Measurements from ENCODE around the gene ABTB2. TPM values are rescaled to one million over a fixed set of nuclear protein-coding genes. Genes with fewer than 3 reads are reported as not detected.

ABTB2 gene
- total RNA-seq, 2 donors from 2014 or later: 0.55 to 0.81 TPM

DNA sequence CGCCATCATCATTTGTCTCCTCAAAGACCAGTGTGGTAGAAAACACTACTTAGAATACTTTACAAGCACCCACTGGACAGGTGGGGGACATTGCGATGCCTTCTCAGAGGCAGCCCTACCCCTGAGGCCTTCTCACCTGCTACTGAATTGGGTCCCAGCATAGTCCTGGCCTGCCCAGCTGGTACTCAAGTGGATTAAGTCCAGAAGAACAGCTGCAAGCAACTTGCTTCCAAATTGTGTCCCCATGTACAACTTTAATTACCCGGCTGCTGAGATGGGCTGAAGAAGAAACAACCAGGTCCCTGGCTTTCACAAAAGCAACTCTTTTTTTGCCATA lies 12.3 kb downstream of the ABTB2 start:
- ATAC-seq (no peak), DNase-seq (no peak)
- Mint-ChIP-seq H3K4me1 (peaks cover 2% of the 10 kb centered on the region), H3K27me3 (peaks cover 45% of the 10 kb centered on the region), H3K27ac (no peak overlapping the region), H3K4me3 (no peak overlapping the region), H3K36me3 (ENCODE audit: low read depth) (peaks cover 3% of the 10 kb centered on the region)
- H3K9me3 ChIP-seq (ENCODE audit: control insufficient read depth, low read length, poor library complexity, severe bottlenecking): no peaks in the 10 kb centered on the region

DNA sequence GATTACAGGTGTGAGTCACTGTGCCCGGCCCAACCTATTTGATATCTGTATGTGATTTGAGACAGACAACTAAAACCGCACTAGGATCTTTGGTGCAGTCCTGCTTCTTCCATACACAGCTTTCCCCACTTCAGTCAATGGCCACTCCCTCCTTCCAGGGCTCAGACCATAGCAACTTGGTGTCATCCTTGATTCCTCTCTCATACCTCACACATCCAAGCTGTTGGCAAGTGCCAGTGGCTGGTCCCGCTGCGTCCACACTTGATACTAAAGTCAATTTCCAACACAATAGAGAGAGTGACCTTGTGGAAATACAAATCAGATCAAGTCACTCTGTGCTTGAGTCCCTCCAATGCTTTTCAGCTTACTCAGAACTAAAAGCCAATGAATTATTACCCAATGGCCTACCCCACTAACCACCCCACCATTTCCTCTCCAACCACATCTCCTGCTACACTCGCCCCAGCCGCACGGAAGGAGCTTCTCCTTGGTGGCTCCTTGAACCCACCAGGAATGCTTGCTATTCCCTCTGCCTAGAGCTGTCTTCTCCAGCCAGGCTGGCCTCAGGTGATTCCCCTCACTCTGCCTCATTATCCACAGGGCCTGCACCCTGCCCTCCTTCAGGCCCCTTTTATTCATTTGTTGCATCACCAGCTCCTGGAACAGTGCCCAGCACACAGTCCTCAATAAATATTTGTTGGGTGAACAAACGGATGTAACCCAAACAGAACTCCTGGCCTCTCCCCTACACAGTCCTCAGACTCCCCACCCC lies 12.9 kb downstream of the ABTB2 start:
- DNase-seq: no peak
- Mint-ChIP-seq H3K36me3 (ENCODE audit: low read depth) (peaks cover 3% of the 10 kb centered on the region), H3K27me3 (peaks cover 46% of the 10 kb centered on the region), H3K4me1 (peaks cover 2% of the 10 kb centered on the region), H3K4me3 (no peak overlapping the region), H3K27ac (no peak overlapping the region)
- no peaks in the 10 kb centered on the region for H3K9me3 ChIP-seq (ENCODE audit: control insufficient read depth, low read length, poor library complexity, severe bottlenecking)
- ATAC-seq: no peak

DNA sequence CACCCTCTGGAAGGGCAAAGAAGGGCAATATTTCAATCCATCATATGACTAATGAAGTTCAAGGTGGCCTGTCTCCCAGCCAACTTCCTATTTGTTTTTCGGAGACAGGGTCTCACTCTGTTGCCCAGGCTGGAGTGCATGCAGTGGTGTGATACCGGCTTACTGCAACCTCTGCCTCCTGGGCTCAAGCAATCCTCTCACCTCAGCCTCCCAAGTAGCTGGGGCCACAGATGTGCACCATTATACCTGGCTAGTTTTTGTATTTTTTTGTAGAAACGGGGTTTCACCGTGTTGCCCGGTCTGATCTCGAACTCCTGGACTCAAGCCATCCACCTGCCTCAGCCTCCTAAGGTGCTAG lies 13.4 kb downstream of the ABTB2 start:
- DNase-seq (no peak), ATAC-seq (no peak)
- peaks cover 3% of the 10 kb centered on the region for H3K36me3 Mint-ChIP-seq (ENCODE audit: low read depth)
- peaks cover 7% of the 10 kb centered on the region for H3K4me1 Mint-ChIP-seq
- no peak overlapping the region for H3K4me3 Mint-ChIP-seq
- H3K27me3 Mint-ChIP-seq: peaks cover 48% of the 10 kb centered on the region
- no peak overlapping the region for H3K27ac Mint-ChIP-seq
- no peaks in the 10 kb centered on the region for H3K9me3 ChIP-seq (ENCODE audit: control insufficient read depth, low read length, poor library complexity, severe bottlenecking)

DNA sequence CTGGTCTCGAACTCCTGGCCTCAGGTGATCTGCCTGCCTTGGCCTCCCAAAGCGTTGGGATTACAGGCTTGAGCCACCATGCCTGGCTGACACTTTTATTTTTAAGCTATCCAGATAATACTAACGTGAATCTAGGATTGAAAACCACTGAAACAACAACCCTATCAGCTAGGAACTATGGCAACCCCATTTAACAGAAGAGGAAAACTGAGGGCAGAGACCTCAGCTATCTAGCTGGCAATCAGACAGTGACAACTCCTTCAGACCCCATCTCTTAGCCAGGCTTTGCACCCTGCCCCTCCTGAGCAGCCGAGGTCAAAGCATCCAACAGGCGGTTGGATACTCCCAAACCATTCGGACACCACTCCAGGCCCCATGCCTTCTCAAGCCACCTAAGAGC lies 14.1 kb downstream of the ABTB2 start:
- DNase-seq (no peak), ATAC-seq (no peak)
- Mint-ChIP-seq H3K4me3 (no peak overlapping the region), H3K4me1 (peaks cover 7% of the 10 kb centered on the region), H3K27me3 (peaks cover 44% of the 10 kb centered on the region), H3K36me3 (ENCODE audit: low read depth) (peaks cover 3% of the 10 kb centered on the region), H3K27ac (no peak overlapping the region)
- H3K9me3 ChIP-seq (ENCODE audit: control insufficient read depth, low read length, poor library complexity, severe bottlenecking): no peaks in the 10 kb centered on the region

DNA sequence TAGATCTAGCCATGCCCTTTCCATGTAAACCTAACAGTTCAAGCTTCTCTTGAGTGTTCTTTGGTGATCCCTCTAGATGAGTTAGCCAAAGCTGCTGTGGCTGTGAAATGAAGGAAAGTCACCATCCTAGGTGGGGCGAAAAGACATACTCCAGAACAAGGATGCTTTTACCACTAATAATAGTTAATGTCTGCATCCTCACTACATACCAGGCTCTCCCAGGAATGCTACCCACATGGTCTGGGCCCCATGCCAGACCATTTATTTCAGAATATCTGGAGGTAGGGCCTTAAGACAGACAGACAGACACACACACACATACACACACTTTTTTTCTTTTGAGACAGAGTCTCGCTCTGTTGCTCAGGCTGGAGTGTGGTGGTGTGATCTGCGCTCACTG lies 14.7 kb downstream of the ABTB2 start:
- no peak overlapping the region for H3K4me3 Mint-ChIP-seq
- ATAC-seq (no peak), DNase-seq (no peak)
- H3K27ac Mint-ChIP-seq: no peak overlapping the region
- peaks cover 3% of the 10 kb centered on the region for H3K36me3 Mint-ChIP-seq (ENCODE audit: low read depth)
- peaks cover 7% of the 10 kb centered on the region for H3K4me1 Mint-ChIP-seq
- no peaks in the 10 kb centered on the region for H3K9me3 ChIP-seq (ENCODE audit: control insufficient read depth, low read length, poor library complexity, severe bottlenecking)
- peaks cover 40% of the 10 kb centered on the region for H3K27me3 Mint-ChIP-seq

DNA sequence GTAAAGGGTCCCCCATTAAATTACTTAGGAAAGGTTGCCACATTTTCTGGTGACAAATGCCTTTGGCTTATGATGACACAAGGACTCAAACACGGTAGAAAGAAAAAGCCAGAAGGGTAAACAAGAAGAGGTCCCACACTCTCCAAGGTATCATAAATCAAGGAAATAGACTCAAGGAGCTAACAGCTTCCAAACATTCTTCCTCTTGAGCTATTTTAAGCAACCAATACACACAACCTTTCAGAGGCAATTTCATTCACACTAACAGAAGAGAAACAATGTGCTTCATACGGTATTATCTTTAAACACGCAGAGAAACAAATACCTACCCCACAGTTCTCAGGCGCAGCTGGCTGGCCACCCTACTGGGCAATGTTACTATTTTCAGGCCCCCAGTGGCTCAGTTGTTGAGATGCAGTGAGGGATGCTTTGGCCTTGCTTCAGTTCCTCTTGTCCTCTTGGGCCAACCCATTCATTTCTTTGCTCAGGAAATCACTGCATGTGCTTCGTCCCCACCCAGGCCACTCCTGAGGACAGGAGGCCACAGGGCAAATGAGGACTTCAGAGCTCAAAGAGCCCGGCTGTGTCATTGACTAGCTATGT lies 15.8 kb downstream of the ABTB2 start:
- no peak for ATAC-seq
- H3K4me3 Mint-ChIP-seq: no peak overlapping the region
- H3K4me1 Mint-ChIP-seq: peaks cover 7% of the 10 kb centered on the region

DNA sequence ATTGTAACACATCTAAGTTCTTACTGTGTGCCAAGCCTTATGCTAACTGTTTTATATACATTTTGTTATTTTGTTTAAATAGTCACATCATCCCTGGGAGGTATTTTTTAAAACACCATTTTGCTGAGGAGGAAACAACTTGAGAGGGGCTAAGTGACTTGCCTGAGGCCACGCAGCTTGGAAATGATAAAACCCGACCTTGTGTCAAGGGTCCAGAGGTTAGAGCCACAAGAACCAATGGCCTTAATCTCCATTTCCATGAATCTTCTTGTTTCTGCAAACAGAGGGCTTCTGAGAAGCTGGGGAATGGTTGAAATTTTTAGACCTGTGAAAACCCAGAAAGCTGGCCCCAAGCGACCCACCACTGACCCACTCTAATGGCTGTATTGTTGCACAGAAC lies 16.7 kb downstream of the ABTB2 start:
- H3K27me3 Mint-ChIP-seq: peaks cover 40% of the 10 kb centered on the region
- no peaks in the 10 kb centered on the region for H3K9me3 ChIP-seq (ENCODE audit: control insufficient read depth, low read length, poor library complexity, severe bottlenecking)
- H3K27ac Mint-ChIP-seq: no peak overlapping the region
- H3K4me3 Mint-ChIP-seq: no peak overlapping the region
- H3K36me3 Mint-ChIP-seq (ENCODE audit: low read depth): peaks cover 3% of the 10 kb centered on the region
- DNase-seq: no peak
- no peak for ATAC-seq
- peaks cover 7% of the 10 kb centered on the region for H3K4me1 Mint-ChIP-seq

More for the DNA sequence above, 15.8 kb downstream of the ABTB2 start:
- Mint-ChIP-seq H3K27me3 (peaks cover 40% of the 10 kb centered on the region), H3K36me3 (ENCODE audit: low read depth) (peaks cover 3% of the 10 kb centered on the region), H3K27ac (no peak overlapping the region)
- DNase-seq: no peak
- H3K9me3 ChIP-seq (ENCODE audit: control insufficient read depth, low read length, poor library complexity, severe bottlenecking): no peaks in the 10 kb centered on the region

DNA sequence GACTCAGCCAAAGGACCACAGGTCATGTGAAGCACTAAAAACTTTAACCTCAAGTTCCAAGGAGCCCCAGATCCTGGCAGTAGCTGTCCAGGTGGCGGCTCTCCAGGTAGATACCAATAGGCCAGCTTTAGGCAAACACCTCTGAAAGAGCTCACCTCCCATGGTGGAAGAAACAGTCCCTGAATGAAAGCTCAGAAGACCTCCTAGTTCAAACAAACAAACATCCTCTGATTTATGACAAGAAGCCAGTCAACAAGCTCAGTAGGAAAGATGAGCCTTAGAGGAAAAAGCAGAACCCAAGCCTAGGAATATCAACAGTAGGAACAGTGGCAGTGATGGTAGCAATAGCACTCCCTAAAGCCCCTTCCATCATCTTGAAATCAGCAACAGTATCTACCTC lies 17.2 kb downstream of the ABTB2 start:
- peaks cover 39% of the 10 kb centered on the region for H3K27me3 Mint-ChIP-seq
- no peak overlapping the region for H3K27ac Mint-ChIP-seq
- no peaks in the 10 kb centered on the region for H3K9me3 ChIP-seq (ENCODE audit: control insufficient read depth, low read length, poor library complexity, severe bottlenecking)
- DNase-seq (no peak), ATAC-seq (no peak)
- H3K36me3 Mint-ChIP-seq (ENCODE audit: low read depth): peaks cover 3% of the 10 kb centered on the region
- H3K4me1 Mint-ChIP-seq: peaks cover 7% of the 10 kb centered on the region
- H3K4me3 Mint-ChIP-seq: no peak overlapping the region

DNA sequence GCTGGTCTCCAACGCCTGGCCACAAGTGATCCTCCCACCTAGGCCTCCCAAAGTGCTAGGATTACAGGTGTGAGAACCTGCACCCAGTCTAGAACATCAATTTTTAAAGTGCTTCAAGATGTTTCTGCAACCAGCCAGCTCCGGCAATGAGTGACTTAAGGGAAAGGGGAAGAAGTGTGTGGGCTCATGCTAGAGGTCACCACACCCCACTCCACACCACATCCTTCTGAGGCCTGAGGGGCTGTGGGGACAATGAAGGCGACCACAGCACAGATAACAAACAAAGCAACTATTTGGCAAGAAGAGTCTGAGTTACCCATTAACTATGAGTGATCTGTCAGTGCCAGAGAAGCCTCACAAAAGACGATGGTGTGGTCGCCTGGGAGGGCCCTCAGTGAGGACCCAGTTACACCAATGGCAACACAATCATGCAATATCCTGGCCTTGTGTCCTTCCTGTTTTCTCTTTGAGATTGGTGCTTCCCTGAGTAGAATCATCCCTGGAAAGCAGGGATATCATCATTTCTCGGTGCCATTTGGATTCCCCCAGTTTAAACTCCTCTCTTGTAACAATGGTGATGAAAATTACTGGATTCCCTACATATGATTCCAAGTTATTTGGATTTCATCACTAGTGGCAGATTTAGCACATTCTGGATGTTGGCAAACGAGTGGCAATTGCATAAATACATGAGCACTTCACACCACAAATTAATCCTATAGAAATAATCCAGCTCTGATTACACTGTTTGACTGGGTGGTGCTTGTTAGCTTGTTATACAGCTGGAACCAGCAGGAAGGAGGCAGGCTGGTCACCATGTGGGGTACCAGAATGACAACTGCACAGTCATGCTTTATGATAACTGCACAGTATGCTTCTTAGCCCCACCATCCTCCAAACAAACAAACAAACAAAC lies 18.4 kb downstream of the ABTB2 start:
- Mint-ChIP-seq H3K4me3 (no peak overlapping the region), H3K4me1 (peaks cover 7% of the 10 kb centered on the region), H3K27ac (no peak overlapping the region), H3K27me3 (peaks cover 28% of the 10 kb centered on the region), H3K36me3 (ENCODE audit: low read depth) (no peaks in the 10 kb centered on the region)
- DNase-seq (no peak), ATAC-seq (no peak)
- no peaks in the 10 kb centered on the region for H3K9me3 ChIP-seq (ENCODE audit: control insufficient read depth, low read length, poor library complexity, severe bottlenecking)

DNA sequence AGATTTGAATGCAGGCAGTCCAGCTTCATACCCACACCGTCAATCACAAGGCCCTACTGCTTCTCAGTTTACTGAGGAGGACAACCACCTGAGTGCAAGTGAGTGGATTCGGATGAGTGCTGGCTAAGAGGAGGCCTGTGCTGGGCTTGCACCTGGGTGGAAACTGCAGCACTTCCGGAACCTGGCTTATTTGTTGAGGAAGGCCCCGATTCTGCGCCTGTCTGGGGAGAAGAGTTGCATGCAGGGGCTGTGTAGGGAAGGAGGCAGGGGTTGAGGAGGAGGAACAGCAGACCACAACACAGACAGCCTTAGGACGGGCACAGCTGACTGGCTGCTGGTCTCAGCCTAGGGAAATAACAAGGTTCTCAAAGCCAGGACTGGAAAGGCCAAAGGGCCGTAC lies 20.8 kb downstream of the ABTB2 start:
- H3K27me3 Mint-ChIP-seq: peaks cover 23% of the 10 kb centered on the region
- ATAC-seq: no peak
- H3K9me3 ChIP-seq (ENCODE audit: control insufficient read depth, low read length, poor library complexity, severe bottlenecking): no peaks in the 10 kb centered on the region
- H3K36me3 Mint-ChIP-seq (ENCODE audit: low read depth): peaks cover 2% of the 10 kb centered on the region
- H3K27ac Mint-ChIP-seq: no peak overlapping the region
- peaks cover 7% of the 10 kb centered on the region for H3K4me1 Mint-ChIP-seq
- H3K4me3 Mint-ChIP-seq: no peak overlapping the region
- no peak for DNase-seq

DNA sequence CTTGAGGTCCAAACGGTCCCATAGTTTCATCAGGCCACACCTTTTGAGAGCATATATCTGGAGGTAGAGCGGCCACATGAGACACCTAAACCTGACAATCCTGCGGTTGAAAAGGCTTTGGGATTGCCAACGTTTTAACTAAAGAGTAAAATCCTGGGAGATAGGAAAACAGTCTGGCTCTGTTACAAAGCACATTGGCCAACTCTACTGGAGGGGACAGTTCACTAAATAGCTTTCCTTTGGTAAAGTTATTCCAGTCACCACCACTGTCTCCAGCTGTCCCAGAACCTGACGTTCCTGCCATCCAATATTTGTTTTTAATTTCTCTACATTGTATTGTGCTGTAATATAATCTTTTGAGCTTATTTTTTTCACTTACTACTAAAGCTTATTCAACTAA lies 22.0 kb downstream of the ABTB2 start:
- no peak overlapping the region for H3K4me3 Mint-ChIP-seq
- peaks cover 6% of the 10 kb centered on the region for H3K36me3 Mint-ChIP-seq (ENCODE audit: low read depth)
- no peaks in the 10 kb centered on the region for H3K9me3 ChIP-seq (ENCODE audit: control insufficient read depth, low read length, poor library complexity, severe bottlenecking)
- peaks cover 32% of the 10 kb centered on the region for H3K27me3 Mint-ChIP-seq
- H3K4me1 Mint-ChIP-seq: peaks cover 7% of the 10 kb centered on the region
- ATAC-seq (no peak), DNase-seq (no peak)
- H3K27ac Mint-ChIP-seq: no peak overlapping the region

DNA sequence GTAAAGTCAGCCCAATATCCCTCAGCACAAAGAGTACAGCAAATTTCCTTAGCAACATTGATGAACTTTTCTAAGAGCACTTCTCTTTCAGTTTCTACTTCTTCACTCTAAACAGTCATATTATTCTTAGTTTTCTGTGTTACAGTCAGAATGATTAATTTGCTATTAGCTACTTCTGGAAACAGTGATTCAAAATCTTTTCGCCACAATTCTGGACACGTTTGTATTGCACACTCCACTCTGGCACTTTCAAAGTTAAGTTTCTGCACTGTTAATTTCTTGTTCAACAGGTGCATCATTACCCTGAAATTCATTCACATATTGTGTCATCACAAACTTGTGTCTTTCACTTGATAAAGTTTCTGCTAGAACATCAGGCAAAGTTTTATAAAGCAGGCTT lies 22.5 kb downstream of the ABTB2 start:
- no peak overlapping the region for H3K4me3 Mint-ChIP-seq
- ATAC-seq (no peak), DNase-seq (no peak)
- H3K4me1 Mint-ChIP-seq: peaks cover 7% of the 10 kb centered on the region
- no peak overlapping the region for H3K27ac Mint-ChIP-seq
- no peaks in the 10 kb centered on the region for H3K9me3 ChIP-seq (ENCODE audit: control insufficient read depth, low read length, poor library complexity, severe bottlenecking)
- peaks cover 31% of the 10 kb centered on the region for H3K27me3 Mint-ChIP-seq
- H3K36me3 Mint-ChIP-seq (ENCODE audit: low read depth): peaks cover 6% of the 10 kb centered on the region

DNA sequence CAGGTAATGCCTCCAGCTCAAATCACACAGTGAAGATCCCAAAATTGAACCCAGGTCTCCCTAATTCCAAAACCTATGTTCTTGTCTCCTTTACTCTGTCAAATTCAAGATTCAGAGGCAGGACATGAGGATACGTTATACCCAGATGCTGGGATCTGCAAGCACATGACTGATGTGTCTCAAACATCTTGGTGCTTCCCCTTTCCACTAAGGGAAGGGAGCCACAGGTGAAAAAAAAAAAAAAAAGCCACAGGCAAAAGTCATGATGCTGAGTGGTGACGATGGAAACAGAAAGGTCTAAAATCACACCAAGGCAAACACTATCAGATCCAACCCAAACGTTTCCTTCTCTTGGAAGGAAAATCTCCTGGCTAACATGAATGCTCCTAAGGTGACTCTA lies 24.0 kb downstream of the ABTB2 start:
- H3K4me1 Mint-ChIP-seq: peaks cover 2% of the 10 kb centered on the region
- H3K4me3 Mint-ChIP-seq: no peak overlapping the region
- peaks cover 31% of the 10 kb centered on the region for H3K27me3 Mint-ChIP-seq
- peaks cover 6% of the 10 kb centered on the region for H3K36me3 Mint-ChIP-seq (ENCODE audit: low read depth)
- H3K27ac Mint-ChIP-seq: no peak overlapping the region
- no peak for DNase-seq
- H3K9me3 ChIP-seq (ENCODE audit: control insufficient read depth, low read length, poor library complexity, severe bottlenecking): no peaks in the 10 kb centered on the region
- ATAC-seq: no peak
